DND-41 (cell line): Measurements from ENCODE around the gene TMIGD2.

Source experiments
- ATAC-seq: fragments of 200-7000 bp; cut with Tn5 transposase; 3 replicates; pipeline ENCODE4 v1.9.1; 2021; ENCODE audit warnings: low read depth; ENCODE audit not compliant: insufficient read depth
- DNase-seq: peaks from one replicate; pipeline ENCODE4 v3.0.0-alpha.2; 2020
- H2AFZ ChIP-seq: 2 replicates; pipeline ENCODE4 v1.6.0; 2012; ENCODE audit warnings: low read depth, low read length
- H3K27ac ChIP-seq: 2 replicates; pipeline ENCODE4 v1.5.1; 2012; ENCODE audit warnings: low read length, inconsistent platforms
- H3K27me3 ChIP-seq: fragments of 200-600 bp; sonication (generic); 2 replicates; pipeline ENCODE4 v1.6.0; 2012; ENCODE audit warnings: low read length, mild to moderate bottlenecking, inconsistent platforms; ENCODE audit not compliant: insufficient read depth, poor library complexity
- H3K36me3 ChIP-seq: 2 replicates; pipeline ENCODE4 v1.5.1; 2012; ENCODE audit warnings: low read length, inconsistent platforms; ENCODE audit not compliant: insufficient read depth
- H3K4me1 ChIP-seq: 2 replicates; pipeline ENCODE4 v1.5.1; 2012; ENCODE audit warnings: mild to moderate bottlenecking, low read length; ENCODE audit not compliant: insufficient read depth
- H3K4me2 ChIP-seq: 2 replicates; pipeline ENCODE4 v1.6.0; 2012; ENCODE audit warnings: mild to moderate bottlenecking, moderate library complexity, low read length, inconsistent platforms; ENCODE audit not compliant: insufficient read depth
- H3K4me3 ChIP-seq, 2 experiments: fragments of 200-600 bp in 1 of 2; shearing (Covaris generic) in 1 of 2; 2 replicates each; pipeline ENCODE4 v1.5.1; 2012 to 2016; ENCODE audit warnings: inconsistent platforms in 2 of 2, low read length in 2 of 2, mild to moderate bottlenecking in 2 of 2, low read depth in 1 of 2, moderate library complexity in 1 of 2
- H3K79me2 ChIP-seq: 2 replicates; pipeline ENCODE4 v1.6.0; 2012; ENCODE audit warnings: low read length, inconsistent platforms; ENCODE audit not compliant: insufficient read depth
- H3K9ac ChIP-seq: 2 replicates; pipeline ENCODE4 v1.6.0; 2012; ENCODE audit warnings: low read depth, mild to moderate bottlenecking, inconsistent platforms, low read length, moderate library complexity
- H3K9me3 ChIP-seq: 2 replicates; pipeline ENCODE4 v1.5.1; 2012; ENCODE audit warnings: low read length, moderate library complexity, mild to moderate bottlenecking, inconsistent platforms; ENCODE audit not compliant: insufficient read depth, severe bottlenecking
- H4K20me1 ChIP-seq: 2 replicates; pipeline ENCODE4 v1.6.0; 2012; ENCODE audit warnings: low read length; ENCODE audit not compliant: insufficient read depth
- CTCF ChIP-seq: IDR thresholded peaks from 2 replicates; pipeline ENCODE4 v1.5.1; 2012; ENCODE audit warnings: borderline replicate concordance, low read length, moderate library complexity, mild to moderate bottlenecking; ENCODE audit not compliant: poor library complexity, severe bottlenecking; ENCODE audit errors: extremely low read depth
- EZH2 ChIP-seq: IDR thresholded peaks from 3 replicates; pipeline ENCODE4 v1.6.1; 2012; ENCODE audit warnings: borderline replicate concordance, low read depth, mild to moderate bottlenecking, moderate library complexity, low read length, inconsistent platforms; ENCODE audit not compliant: severe bottlenecking

The TMIGD2 gene

GRCh38 chr19:4279530-4280422 lies 22.4 kb downstream of the TMIGD2 start:
- no peak for DNase-seq
- TF ChIP-seq CTCF (no peak), EZH2 (no peak)
- Histone ChIP-seq H3K4me3 (no peak overlapping the region), H3K36me3 (no peaks in the 10 kb centered on the region), H3K27me3 (peaks cover 22% of the 10 kb centered on the region), H3K4me1 (no peaks in the 10 kb centered on the region), H2AFZ (no peak overlapping the region), H3K79me2 (no peaks in the 10 kb centered on the region), H3K4me2 (no peak overlapping the region), H3K27ac (no peak overlapping the region), H3K9ac (no peak overlapping the region), H4K20me1 (no peaks in the 10 kb centered on the region; the same call in 1 of the 2 replicates), H3K9me3 (no peaks in the 10 kb centered on the region)
- ATAC-seq = no peak

DNA sequence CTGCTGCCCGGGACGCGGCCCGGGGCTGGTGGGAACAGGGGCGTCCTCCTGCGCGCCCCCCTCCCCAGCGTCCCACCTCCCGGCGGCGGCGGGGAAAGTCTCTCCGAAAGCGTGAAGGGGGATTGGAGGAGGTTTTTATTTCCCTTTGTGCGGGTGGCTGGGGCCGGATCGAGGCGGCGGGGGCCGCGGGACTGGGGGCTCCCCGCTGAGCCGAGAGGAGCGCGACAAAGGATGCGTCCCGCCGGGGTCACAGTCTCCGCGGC lies 23.0 kb downstream of the TMIGD2 start:
- H3K79me2 ChIP-seq = no peaks in the 10 kb centered on the region
- no peaks in the 10 kb centered on the region for H3K4me1 ChIP-seq
- no peak overlapping the region for H2AFZ ChIP-seq
- H3K4me2 ChIP-seq = no peak overlapping the region
- H4K20me1 ChIP-seq = no peaks in the 10 kb centered on the region
- no peak overlapping the region for H3K27ac ChIP-seq
- no peak overlapping the region for H3K9ac ChIP-seq
- no peak for TF ChIP-seq EZH2
- no peak for TF ChIP-seq CTCF
- H3K9me3 ChIP-seq = no peaks in the 10 kb centered on the region
- H3K27me3 ChIP-seq = peaks cover 22% of the 10 kb centered on the region
- DNase-seq (no peak), ATAC-seq (no peak)
- H3K4me3 ChIP-seq = no peak overlapping the region
- no peaks in the 10 kb centered on the region for H3K36me3 ChIP-seq

DNA sequence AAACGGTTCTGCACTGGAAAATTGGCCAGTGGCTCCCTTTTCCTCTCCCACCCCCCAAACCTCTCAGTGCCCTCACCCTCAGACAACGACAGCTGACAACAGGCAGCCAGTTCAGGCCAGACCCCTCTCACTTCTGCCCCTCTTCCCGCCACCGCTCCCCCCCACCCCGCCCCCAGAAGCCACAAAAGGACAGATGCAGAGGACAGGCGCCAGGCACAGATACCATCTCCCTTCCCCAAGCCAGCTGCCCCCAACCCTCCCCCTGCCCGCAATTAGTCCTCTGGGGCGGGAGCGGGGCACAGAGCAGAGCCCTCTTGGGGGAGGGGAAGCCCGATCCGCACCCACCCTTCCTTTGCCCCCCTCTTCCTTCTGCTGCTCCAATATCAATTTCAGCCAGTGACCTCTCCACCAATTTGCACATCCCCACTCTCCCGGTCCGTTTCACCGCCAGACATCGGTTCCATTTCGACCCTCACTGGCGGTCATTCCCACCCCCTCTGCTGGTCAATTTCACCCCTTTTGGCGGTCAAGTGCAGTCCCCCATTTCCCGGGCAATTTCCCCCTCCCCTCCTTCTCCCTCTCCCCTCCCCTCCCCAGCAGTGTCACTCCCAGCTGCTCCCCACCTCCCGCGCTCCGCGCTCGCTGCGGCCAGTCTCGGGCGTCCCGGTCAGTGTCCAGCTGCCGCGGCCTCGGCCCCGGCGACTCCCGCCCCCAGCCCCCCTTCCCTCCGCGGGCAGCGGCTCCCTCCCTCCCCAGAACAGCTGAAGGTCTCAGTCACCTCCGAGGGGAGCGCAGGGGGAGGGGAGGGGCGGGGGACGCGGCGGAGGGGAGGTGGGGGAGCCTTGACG lies 23.5 kb downstream of the TMIGD2 start, which contains the start of gene SHD:
TSS of gene SHD (plus strand) at position 848 of the 848 bp plus-strand sequence. CDS start 798 bp downstream, outside the sequence.
- no peaks in the 10 kb centered on the region for H3K9me3 ChIP-seq
- H3K27ac ChIP-seq = no peak within 1 kb of the TSS
- TF ChIP-seq EZH2 = no peak
- no peak for TF ChIP-seq CTCF
- no peaks in the 10 kb centered on the region for H3K4me1 ChIP-seq
- H3K27me3 ChIP-seq = peaks cover 22% of the 10 kb centered on the region
- no peaks in the 10 kb centered on the region for H3K36me3 ChIP-seq
- no peaks in the 10 kb centered on the region for H3K79me2 ChIP-seq
- no peak within 1 kb of the TSS for H3K9ac ChIP-seq
- DNase-seq (no peak), ATAC-seq (no peak)
- no peak within 1 kb of the TSS for H2AFZ ChIP-seq
- H4K20me1 ChIP-seq = no peaks in the 10 kb centered on the region
- no peak within 1 kb of the TSS for H3K4me3 ChIP-seq
- no peak within 1 kb of the TSS for H3K4me2 ChIP-seq
